Tibial artery (tissue), 4 donors: Measurements from ENCODE around the gene TMED1.

Experiments
- DNase-seq, 2 donors: peaks; one replicate each; pipeline ENCODE4 v3.0.0-alpha.2; 2019
- H3K27ac ChIP-seq, 2 donors: fragments of 200-600 bp; sonication (generic) in 1 of 2; 1 replicate in 1 of 2; 2 replicates in 1 of 2; pipeline ENCODE4 v1.5.1; 2018 to 2019; ENCODE audit warnings: mild to moderate bottlenecking in 1 of 2
- H3K27me3 ChIP-seq, 2 donors: fragments of 200-600 bp; sonication (generic) in 1 of 2; one replicate each; pipeline versions ENCODE4 v1.5.1 to v1.6.0; 2016 to 2019
- H3K36me3 ChIP-seq, 3 donors: fragments of 200-600 bp; sonication (generic) in 2 of 3; one replicate each; pipeline ENCODE4 v1.5.1; 2016 to 2019; ENCODE audit warnings: mild to moderate bottlenecking in 2 of 3
- H3K4me1 ChIP-seq, 4 donors: fragments of 200-600 bp; sonication (generic) in 2 of 4; 1 replicate in 3 of 4; 2 replicates in 1 of 4; pipeline ENCODE4 v1.5.1; 2016 to 2019
- H3K4me3 ChIP-seq, 2 donors: fragments of 200-600 bp; sonication (generic) in 1 of 2; 1 replicate in 1 of 2; 2 replicates in 1 of 2; pipeline ENCODE4 v1.5.1; 2018 to 2019; ENCODE audit warnings: mild to moderate bottlenecking in 2 of 2
- H3K9me3 ChIP-seq, 3 donors: fragments of 200-600 bp; sonication (generic) in 1 of 3; one replicate each; pipeline ENCODE4 v1.5.1; 2016 to 2019
- CTCF ChIP-seq, 2 experiments: fragments of 200-600 bp in 1 of 2; fragments of 450-650 bp in 1 of 2; IDR thresholded peaks; one replicate each; pipeline ENCODE4 v1.5.1; 2017 to 2019; ENCODE audit warnings: antibody characterized with exemption in 2 of 2, mild to moderate bottlenecking in 1 of 2, moderate library complexity in 1 of 2
- intact Hi-C: fragments of 100-400 bp; cut with DNase I; formaldehyde crosslinking; loops from one replicate; pipeline ENCODE4 v1.15.0; 2023; ENCODE audit warnings: low total_unique reads

TMED1 gene

DNA sequence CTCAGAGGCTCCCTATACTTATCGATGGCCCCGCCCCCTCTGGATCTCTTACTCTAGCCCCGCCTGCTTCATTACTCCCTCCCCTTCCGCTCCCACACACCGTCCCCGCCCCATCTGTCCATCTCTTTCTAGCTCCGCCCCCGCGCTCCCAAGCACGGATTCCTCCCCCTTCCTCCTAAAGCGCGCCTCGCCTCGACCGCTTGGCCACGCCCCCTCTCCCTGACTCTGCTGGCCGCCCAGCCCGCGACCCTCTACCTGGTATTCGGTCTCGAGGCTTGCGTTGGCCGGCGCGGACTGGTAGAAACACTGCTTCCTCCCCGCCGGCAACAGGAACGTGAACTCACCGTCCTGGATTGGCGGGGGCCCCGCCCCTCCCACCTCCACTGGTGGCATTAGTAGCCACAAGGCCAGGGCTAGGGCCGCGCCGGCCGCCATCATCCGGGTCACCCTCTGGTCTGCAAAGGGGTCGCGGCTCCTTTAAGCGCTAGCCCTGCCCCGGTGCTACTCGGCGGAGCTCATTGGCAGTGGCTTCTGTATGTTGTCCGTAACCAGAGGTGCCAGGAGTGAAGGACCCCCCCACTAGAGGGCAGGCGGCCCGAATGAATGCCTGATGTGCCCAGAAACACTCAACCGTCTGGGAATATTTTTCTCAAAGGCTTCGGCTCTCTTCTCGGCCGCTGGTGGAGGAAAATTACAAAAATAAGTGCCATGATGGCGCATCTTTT, at the start of gene TMED1:
Gene TMED1 (minus strand): TSS at position 459 of the 725 bp plus-strand sequence. CDS start 21 bp downstream, at position 438.
- TF ChIP-seq CTCF (IDR thresholded peaks at IDR 0.05), result peak; percentile 17 to 63
- H3K27me3 ChIP-seq, result no peaks in the 10 kb centered on the region
- peak within 1 kb of the TSS; percentile 69 to 74 for H3K4me3 ChIP-seq
- intact Hi-C loops, result loop anchor here (2.0 kb wide), 1 partner anchor 25 kb away; no protein-coding TSS in a partner anchor
- H3K4me1 ChIP-seq, result peaks cover 0 to 21% (median 9%) of the 10 kb centered on the region in 4 donors
- H3K36me3 ChIP-seq, result peaks cover 0 to 34% (median 18%) of the 10 kb centered on the region in 3 donors
- H3K27ac ChIP-seq, result peak within 1 kb of the TSS; percentile 95 to 99
- H3K9me3 ChIP-seq, result no peaks in the 10 kb centered on the region
- DNase-seq, result peak; percentile 96 to 100

- DNase-seq, result no peak
- Histone ChIP-seq H3K4me3 (no peak overlapping the region), H3K9me3 (no peaks in the 10 kb centered on the region), H3K36me3 (no peaks in the 10 kb centered on the region), H3K27ac (no peak overlapping the region), H3K4me1 (peaks cover 0 to 42% (median 18%) of the 10 kb centered on the region in 4 donors), H3K27me3 (no peaks in the 10 kb centered on the region)
- no peak for TF ChIP-seq CTCF (IDR thresholded peaks at IDR 0.05)
- intact Hi-C loops, result no loop called here
Measured at GRCh38 chr19:10885201-10886169, 49.5 kb upstream of the TMED1 start.

DNA sequence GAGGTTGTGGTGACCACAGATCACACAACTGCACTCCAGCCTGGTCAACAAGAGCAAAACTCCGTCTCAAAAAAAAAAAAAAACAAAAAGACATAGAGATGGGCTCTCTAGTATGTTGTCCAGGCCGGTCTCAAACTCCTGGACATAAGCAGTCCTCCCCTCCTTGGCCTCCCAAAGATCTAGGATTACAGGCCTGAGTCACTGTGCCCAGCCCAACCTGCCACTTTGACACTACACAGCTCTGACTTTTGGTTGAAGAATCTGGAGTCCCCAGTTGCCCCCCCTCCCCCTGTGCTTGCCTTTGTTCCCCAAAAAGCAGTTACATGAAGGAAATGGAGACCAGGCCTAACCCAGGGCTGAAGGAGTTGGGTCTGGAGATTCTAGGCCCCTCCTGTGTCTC, 48.3 kb upstream of the TMED1 start:
- H3K27ac ChIP-seq, result no peak overlapping the region
- peaks cover 0 to 42% (median 18%) of the 10 kb centered on the region in 4 donors for H3K4me1 ChIP-seq
- no peak for DNase-seq
- intact Hi-C loops, result no loop called here
- TF ChIP-seq CTCF (IDR thresholded peaks at IDR 0.05), result no peak
- no peak overlapping the region for H3K4me3 ChIP-seq
- no peaks in the 10 kb centered on the region for H3K36me3 ChIP-seq
- H3K9me3 ChIP-seq, result no peaks in the 10 kb centered on the region
- no peaks in the 10 kb centered on the region for H3K27me3 ChIP-seq

- intact Hi-C loops, result no loop called here
- no peaks in the 10 kb centered on the region for H3K27me3 ChIP-seq
- no peak for DNase-seq
- H3K36me3 ChIP-seq, result no peaks in the 10 kb centered on the region
- H3K9me3 ChIP-seq, result no peaks in the 10 kb centered on the region
- no peak overlapping the region for H3K4me3 ChIP-seq
- no peak overlapping the region for H3K27ac ChIP-seq
- no peak for TF ChIP-seq CTCF (IDR thresholded peaks at IDR 0.05)
- peaks cover 0 to 42% (median 24%) of the 10 kb centered on the region in 4 donors for H3K4me1 ChIP-seq
Measured at GRCh38 chr19:10882108-10882457, 46.1 kb upstream of the TMED1 start.

- Histone ChIP-seq H3K36me3 (no peaks in the 10 kb centered on the region), H3K27me3 (no peaks in the 10 kb centered on the region), H3K4me3 (no peak overlapping the region), H3K4me1 (peaks cover 0 to 47% (median 28%) of the 10 kb centered on the region in 4 donors), H3K27ac (no peak overlapping the region), H3K9me3 (no peaks in the 10 kb centered on the region)
- DNase-seq, result no peak
- intact Hi-C loops, result no loop called here
- TF ChIP-seq CTCF (IDR thresholded peaks at IDR 0.05), result no peak
Measured at GRCh38 chr19:10881403-10882107, 45.5 kb upstream of the TMED1 start.
